GM13976 (cell line): ENCODE measurements around the gene CAMSAP1.
"Not testable (repeated sequence)": the region's sequence is repeated elsewhere in the genome, so short reads cannot be mapped to it uniquely, and the experiment has no call there.

Experiments
- DNase-seq: peaks from one replicate; pipeline ENCODE4 v3.0.0; 2012; ENCODE audit warnings: low spot score
- in situ Hi-C: fragments of 300-500 bp; cut with MboI; formaldehyde crosslinking; loops from one replicate; pipeline ENCODE4 v1.12.0; 2022; ENCODE audit warnings: low sequenced_read_pairs, mixed read lengths, inconsistent platforms; ENCODE audit not compliant: unreplicated experiment
- TF ChIP-seq, protein P1 (sequence below): IDR thresholded peaks from 2 replicates; pipeline ENCODE4 v1.5.1; 2012; ENCODE audit warnings: borderline replicate concordance, mild to moderate bottlenecking; ENCODE audit not compliant: insufficient read depth; ENCODE audit errors: extremely low read depth, missing control alignments, control extremely low read depth

CAMSAP1 gene

DNA sequence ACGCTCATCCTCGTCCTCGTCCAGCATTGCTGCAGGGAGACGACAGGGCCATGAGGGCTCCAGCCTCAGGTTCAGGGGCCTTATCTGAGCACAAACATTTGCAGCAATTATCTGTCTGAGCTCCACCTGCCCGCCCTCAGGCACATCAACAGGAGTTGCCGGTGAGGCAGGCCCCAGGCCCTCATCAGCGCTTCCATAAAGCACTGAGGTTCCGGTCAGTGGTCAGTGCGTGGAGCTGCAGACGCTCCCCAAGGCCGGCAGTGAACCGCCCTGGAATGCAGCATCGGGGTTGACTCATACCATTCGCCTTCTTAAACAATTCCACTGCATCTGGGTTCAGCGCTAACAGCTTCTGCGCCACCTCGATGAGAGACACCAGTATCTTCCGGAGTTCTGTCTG, 38.6 kb upstream of the CAMSAP1 start:
- no peak for DNase-seq
- in situ Hi-C loops, result no loop called here
- TF ChIP-seq, protein P1, sequence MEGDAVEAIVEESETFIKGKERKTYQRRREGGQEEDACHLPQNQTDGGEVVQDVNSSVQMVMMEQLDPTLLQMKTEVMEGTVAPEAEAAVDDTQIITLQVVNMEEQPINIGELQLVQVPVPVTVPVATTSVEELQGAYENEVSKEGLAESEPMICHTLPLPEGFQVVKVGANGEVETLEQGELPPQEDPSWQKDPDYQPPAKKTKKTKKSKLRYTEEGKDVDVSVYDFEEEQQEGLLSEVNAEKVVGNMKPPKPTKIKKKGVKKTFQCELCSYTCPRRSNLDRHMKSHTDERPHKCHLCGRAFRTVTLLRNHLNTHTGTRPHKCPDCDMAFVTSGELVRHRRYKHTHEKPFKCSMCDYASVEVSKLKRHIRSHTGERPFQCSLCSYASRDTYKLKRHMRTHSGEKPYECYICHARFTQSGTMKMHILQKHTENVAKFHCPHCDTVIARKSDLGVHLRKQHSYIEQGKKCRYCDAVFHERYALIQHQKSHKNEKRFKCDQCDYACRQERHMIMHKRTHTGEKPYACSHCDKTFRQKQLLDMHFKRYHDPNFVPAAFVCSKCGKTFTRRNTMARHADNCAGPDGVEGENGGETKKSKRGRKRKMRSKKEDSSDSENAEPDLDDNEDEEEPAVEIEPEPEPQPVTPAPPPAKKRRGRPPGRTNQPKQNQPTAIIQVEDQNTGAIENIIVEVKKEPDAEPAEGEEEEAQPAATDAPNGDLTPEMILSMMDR, result no peak

DNA sequence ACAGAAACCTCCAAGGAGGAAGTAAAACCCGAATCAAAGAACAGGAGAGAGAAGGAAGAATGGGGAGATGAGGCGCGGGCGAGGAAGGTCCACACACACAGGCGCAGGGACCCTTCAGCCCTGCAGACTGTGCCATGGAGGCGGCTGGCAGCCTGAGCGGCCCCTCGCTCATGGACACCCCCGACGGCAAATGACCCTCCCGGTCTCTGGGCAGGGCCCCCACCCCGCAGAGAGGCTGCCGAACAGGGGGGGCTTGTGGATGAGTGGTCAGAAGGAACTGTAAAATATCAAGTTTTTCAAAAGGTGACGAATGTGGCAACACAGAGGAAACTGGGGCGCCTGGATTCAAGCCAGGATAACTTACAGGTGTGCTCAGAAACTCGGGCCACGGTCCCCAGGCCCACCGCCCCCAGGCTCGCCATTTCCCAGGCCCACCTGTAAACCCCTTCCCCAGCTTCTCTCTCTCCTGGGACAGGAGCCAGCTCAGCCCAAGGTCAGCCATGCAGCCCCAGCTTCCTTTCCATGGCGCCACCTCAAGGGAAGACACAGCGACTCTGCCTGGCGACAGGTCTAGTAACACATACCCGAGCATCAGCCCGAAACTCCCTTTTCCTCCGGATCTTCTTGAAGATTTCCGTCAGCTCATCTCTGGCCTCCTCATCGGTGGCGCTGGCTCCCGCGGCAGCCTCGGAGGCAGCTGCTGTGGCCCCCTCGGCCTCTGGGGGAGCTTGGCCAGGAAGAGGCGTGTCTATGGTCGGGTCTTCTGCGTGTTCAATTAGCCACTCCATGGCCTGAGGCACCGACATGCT, 37.3 kb upstream of the CAMSAP1 start:
- TF ChIP-seq, protein P1, result no peak
- in situ Hi-C loops, result no loop called here
- no peak for DNase-seq

DNA sequence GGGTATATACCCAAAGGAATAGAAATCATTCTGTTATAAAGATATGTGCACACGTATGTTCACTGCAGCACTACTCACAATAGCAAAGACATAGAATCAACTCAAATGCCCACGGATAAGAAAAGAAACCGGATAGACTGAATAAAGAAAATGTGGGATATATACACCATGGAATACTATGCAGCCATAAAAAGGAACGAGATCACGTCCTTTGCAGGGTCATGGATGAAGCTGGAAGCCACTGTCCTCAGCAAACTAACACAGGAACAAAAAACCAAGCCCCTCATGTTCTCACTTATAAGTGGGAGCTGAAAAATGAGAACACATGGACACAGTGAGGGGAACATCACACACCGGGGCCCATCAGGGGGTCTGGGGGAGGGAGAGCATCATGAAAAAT, 36.3 kb upstream of the CAMSAP1 start:
- in situ Hi-C loops, DNase-seq: not testable (repeated sequence)

DNA sequence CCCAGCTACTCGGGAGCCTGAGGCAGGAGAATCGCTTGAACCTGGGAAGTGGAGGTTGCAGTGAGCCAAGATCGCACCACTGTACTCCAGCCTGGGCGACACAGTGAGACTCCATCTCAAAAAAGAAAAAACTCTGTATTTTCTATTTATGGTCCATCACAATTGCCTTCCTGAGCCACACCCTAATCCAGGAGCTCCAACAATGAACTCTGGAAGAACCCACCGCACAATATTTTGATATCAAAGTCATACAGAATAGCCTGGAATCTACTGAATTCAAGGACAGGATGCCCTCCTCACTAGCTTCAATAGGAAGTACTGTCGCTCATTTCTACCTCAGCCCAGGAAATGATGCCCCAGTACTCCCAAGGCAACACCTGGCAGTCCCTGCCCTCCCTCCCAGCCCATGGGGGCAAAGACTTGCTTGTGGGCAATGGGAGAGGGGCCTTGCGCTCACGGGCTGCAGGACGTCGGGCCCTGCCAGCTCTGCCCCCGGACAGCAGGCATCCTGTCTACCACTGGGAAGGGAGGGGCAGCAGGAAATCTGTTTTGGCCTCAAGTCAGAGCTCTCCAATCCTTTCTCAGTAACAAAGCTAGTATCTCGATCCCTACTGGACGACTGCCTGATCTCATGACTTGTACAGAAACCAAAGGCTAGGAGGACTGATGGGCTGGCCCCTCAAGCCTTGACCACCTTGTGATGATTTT, 34.1 kb upstream of the CAMSAP1 start:
- DNase-seq, result no peak
- TF ChIP-seq, protein P1, result no peak
- in situ Hi-C loops, result no loop called here

DNA sequence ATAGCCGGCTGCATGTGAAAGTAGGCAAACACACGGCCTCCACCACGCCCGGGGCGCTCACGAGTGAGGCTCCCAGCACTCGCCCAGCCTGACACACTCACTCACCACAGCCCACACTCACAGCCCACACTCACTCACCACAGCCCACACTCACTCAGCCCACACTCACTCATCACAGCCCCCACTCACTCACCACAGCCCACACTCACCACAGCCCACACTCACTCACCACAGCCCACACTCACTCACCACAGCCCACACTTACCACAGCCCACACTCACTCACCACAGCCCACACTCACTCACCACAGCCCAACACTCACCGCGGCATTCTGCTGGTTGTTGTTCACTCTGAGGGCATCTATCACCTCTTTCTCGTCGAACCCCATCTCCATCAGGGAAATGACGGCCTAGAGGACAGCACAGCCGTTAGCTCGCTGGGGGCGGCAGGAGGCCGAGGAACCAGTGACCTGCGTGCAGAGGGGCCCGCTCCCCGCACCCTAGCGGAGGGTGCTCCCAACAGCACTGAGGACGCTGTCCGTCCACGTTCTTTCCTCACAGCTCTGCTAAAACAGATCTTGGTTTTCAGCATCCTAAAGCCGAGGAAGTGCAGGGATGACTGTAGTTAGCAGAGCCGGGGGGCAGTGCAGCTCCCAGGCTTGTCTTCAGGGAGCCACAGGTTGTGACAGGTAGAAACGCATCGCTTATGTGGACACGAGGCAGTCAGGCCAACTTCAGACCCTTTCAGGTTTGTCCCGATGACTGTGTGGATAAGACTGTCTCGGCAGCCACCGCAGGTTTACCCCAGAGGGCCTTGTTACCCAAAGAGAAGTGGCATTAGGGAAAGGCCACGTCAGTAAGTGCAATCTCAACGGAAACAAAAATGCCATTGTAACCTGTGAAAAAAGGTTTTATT, 32.3 kb upstream of the CAMSAP1 start:
- TF ChIP-seq, protein P1, result no peak
- DNase-seq, result no peak
- in situ Hi-C loops, result no loop called here

DNA sequence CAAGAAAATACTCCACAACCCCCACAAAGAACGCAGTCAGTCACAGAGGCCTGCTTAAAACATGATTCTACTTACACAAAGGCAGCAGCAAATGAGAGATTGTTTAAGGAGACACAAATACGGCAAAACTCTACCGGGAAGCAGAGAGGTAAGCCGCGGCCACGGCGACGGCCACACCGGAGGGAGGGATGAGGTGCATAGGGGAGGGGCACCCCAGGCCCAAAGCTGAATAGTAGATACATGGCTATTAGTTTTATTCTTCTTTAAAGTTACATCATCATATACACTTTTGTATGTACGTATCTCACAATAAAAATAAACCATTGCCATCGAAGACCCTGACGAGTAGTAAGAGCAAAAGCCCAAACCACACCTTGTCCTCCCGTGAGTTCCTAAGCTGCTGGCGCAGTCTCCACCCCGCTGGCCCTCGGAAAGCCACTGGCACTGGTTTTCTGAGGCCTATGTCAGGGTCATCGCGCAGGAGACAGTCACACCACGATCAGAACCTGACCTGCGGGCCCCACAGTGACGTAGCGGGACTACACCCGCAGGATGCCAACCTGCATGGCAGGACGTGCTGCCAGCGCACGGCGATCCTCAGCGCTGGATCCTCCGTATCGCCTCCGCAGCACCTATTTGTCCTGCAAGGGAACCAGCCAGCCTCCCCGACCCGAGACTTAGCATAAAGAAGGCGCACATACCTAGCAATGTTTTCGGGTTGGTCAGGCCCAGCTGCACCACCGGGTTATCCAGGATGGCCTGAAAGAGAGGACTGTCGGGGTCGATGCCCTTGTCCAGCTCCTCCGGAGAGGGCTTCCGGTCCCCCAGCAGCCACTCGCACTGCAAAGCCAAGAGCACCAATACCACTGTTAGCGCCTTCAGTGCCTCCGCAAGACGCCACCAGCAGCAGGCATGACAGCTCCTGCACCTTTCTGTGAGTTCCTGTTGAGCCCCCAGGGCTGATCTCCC, 30.5 kb upstream of the CAMSAP1 start:
- TF ChIP-seq, protein P1, result no peak
- DNase-seq, result no peak
- in situ Hi-C loops, result no loop called here
